GM18909 (cell line): ENCODE data around the gene MAGI2.

Experiments
- ATAC-seq: cut with Tn5 transposase; IDR thresholded peaks from one replicate; pipeline ENCODE4 v1.9.1; 2021; ENCODE audit warnings: mild to moderate bottlenecking; ENCODE audit not compliant: unreplicated experiment, poor library complexity

MAGI2 gene

GRCh38 chr7:77975672-77976480 lies 1477.6 kb downstream of the MAGI2 start:
- ATAC-seq = no peak

GRCh38 chr7:77971726-77972125 lies 1481.7 kb downstream of the MAGI2 start:
- ATAC-seq = no peak

- ATAC-seq = no peak
Measured at GRCh38 chr7:77967429-77967828, 1486.0 kb downstream of the MAGI2 start.
